ENCODE measurements around the gene ADAMTS17.

- TF ChIP-seq CTCF (IDR thresholded peaks at IDR 0.05; ENCODE audit: low read depth, low read length): no peak
- no peak for TF ChIP-seq POLR2A (IDR thresholded peaks at IDR 0.05; ENCODE audit: extremely low read depth, insufficient read length)
Measured at GRCh38 chr15:100054539-100054938, 287.2 kb downstream of the ADAMTS17 start.
